Kidney (tissue), 14 donors: ENCODE results near the gene AP2A1. TPM values are rescaled to one million over a fixed set of nuclear protein-coding genes. Genes with fewer than 3 reads are reported as not detected.

Experiments
- DNase-seq, 5 donors: peaks; one replicate each; pipeline ENCODE4 v3.0.0-alpha.2; 2013 to 2020
- FAIRE-seq: peaks from 2 replicates; lab custom pipeline; 2012; peaks lifted over from hg19 to GRCh38; lab: Jason Lieb, UNC
- H3K27ac ChIP-seq, 2 donors: one replicate each; pipeline ENCODE4 v1.7.0; 2013; ENCODE audit warnings: low read depth in 2 of 2, low read length in 2 of 2, inconsistent platforms in 1 of 2
- H3K27me3 ChIP-seq: one replicate; pipeline ENCODE4 v1.7.1; 2013; ENCODE audit warnings: low read length, inconsistent platforms; ENCODE audit not compliant: control insufficient read depth, insufficient read depth
- H3K36me3 ChIP-seq, 3 donors: one replicate each; pipeline versions ENCODE4 v1.7.0 to v1.7.1; 2013; ENCODE audit warnings: low read length in 3 of 3, control low read depth in 1 of 3, inconsistent platforms in 1 of 3; ENCODE audit not compliant: insufficient read depth in 3 of 3, control insufficient read depth in 2 of 3
- H3K4me1 ChIP-seq, 3 donors: one replicate each; pipeline versions ENCODE4 v1.7.0 to v1.7.1; 2013; ENCODE audit warnings: low read length in 3 of 3, inconsistent platforms in 1 of 3, low read depth in 1 of 3; ENCODE audit not compliant: control insufficient read depth in 2 of 3, insufficient read depth in 2 of 3
- H3K4me3 ChIP-seq, 3 donors: one replicate each; pipeline versions ENCODE4 v1.7.0 to v1.8.1; 2013; ENCODE audit warnings: low read length in 3 of 3, control low read depth in 1 of 3, inconsistent platforms in 1 of 3
- H3K9ac ChIP-seq, 3 donors: one replicate each; pipeline versions ENCODE4 v1.7.0 to v1.7.1; 2013; ENCODE audit warnings: low read length in 3 of 3, control low read depth in 1 of 3, inconsistent platforms in 1 of 3
- H3K9me3 ChIP-seq, 3 donors: one replicate each; pipeline versions ENCODE4 v1.7.0 to v1.7.1; 2013; ENCODE audit warnings: low read length in 3 of 3, control low read depth in 1 of 3, inconsistent platforms in 1 of 3; ENCODE audit not compliant: control insufficient read depth in 2 of 3, insufficient read depth in 1 of 3
- CTCF ChIP-seq: IDR thresholded peaks from 3 replicates; pipeline ENCODE4 v1.5.1; 2012; ENCODE audit warnings: mild to moderate bottlenecking, moderate library complexity, borderline replicate concordance; ENCODE audit not compliant: insufficient read depth; ENCODE audit errors: extremely low read depth
- intact Hi-C: fragments of 100-400 bp; cut with DNase I; formaldehyde crosslinking; loops from one replicate; pipeline ENCODE4 v1.11.1; 2022
- polyA plus RNA-seq: library from polyadenylated mRNA; stranded (reverse); fragments of 350-450 nt; fragmentation: Illumina TruSeq; extraction: RNeasy Lipid Tissue Mini Kit (QIAGEN cat#74804); gene quantifications from one replicate; pipeline ENCODE4 v1.2.3, GENCODE V29; 2014; ENCODE audit warnings: low read depth, low replicate concordance; ENCODE audit not compliant: insufficient read depth
- total RNA-seq: library from RNA; stranded (reverse); fragmentation: NEBNext Ultra II Directional; extraction: Animal tissue kit (Norgen Biotek cat#: 25700); gene quantifications from one replicate; pipeline ENCODE4 v1.2.1, GENCODE V29; 2021
- donor health status: control.
- donor health status: control.
- donor health status: control.
- donor health status: control.
- donor health status: control.
- donor health status: DM: yes; HTN: yes; CAD: no.
- donor health status: Normal renal cell carcinoma (clear cell type).

AP2A1 gene
- total and polyA plus RNA-seq, 2 donors from 2014 or later = 32.0 to 70.0 TPM

- FAIRE-seq = no peak
Observed at GRCh38 chr19:49780861-49781260, 14.1 kb downstream of the AP2A1 start.

GRCh38 chr19:49781394-49781793 lies 14.6 kb downstream of the AP2A1 start:
- Histone ChIP-seq H3K27ac (no peak overlapping the region), H3K4me1 (no peaks in the 10 kb centered on the region), H3K9ac (no peak overlapping the region), H3K9me3 (no peaks in the 10 kb centered on the region), H3K27me3 (no peaks in the 10 kb centered on the region), H3K36me3 (peaks cover 0 to 10% (median 3%) of the 10 kb centered on the region in 3 donors), H3K4me3 (no peak overlapping the region)
- DNase-seq (no peak), FAIRE-seq (no peak)
- intact Hi-C loops = no loop called here
- TF ChIP-seq CTCF = no peak

More at GRCh38 chr19:49780861-49781260, 14.1 kb downstream of the AP2A1 start:
- Histone ChIP-seq H3K9me3 (no peaks in the 10 kb centered on the region), H3K27me3 (no peaks in the 10 kb centered on the region), H3K4me1 (no peaks in the 10 kb centered on the region), H3K36me3 (peaks cover 0 to 10% (median 3%) of the 10 kb centered on the region in 3 donors), H3K4me3 (no peak overlapping the region), H3K27ac (no peak overlapping the region), H3K9ac (no peak overlapping the region)
- no peak for DNase-seq
- intact Hi-C loops = no loop called here
- no peak for TF ChIP-seq CTCF

- no peaks in the 10 kb centered on the region for H3K27me3 ChIP-seq
- no peaks in the 10 kb centered on the region for H3K4me1 ChIP-seq
- H3K36me3 ChIP-seq = peaks cover 0 to 10% (median 3%) of the 10 kb centered on the region in 3 donors
- no peak overlapping the region for H3K27ac ChIP-seq
- DNase-seq = no peak
- H3K9ac ChIP-seq = no peak overlapping the region
- no peak for FAIRE-seq
- no peaks in the 10 kb centered on the region for H3K9me3 ChIP-seq
- intact Hi-C loops = no loop called here
- no peak overlapping the region for H3K4me3 ChIP-seq
- no peak for TF ChIP-seq CTCF
Observed at GRCh38 chr19:49782515-49782914, 15.7 kb downstream of the AP2A1 start.

- Histone ChIP-seq H3K9me3 (no peaks in the 10 kb centered on the region), H3K9ac (no peak overlapping the region), H3K4me3 (no peak overlapping the region), H3K27ac (no peak overlapping the region), H3K4me1 (peaks cover 0 to 3% (median 0%) of the 10 kb centered on the region in 3 donors), H3K27me3 (no peaks in the 10 kb centered on the region), H3K36me3 (peaks cover 0 to 14% (median 3%) of the 10 kb centered on the region in 3 donors)
- intact Hi-C loops = no loop called here
- no peak for TF ChIP-seq CTCF
- no peak for FAIRE-seq
- peak in 1 of 5 donors; percentile 57 for DNase-seq
Observed at GRCh38 chr19:49786376-49786820, 19.6 kb downstream of the AP2A1 start.
